Gastrocnemius medialis (tissue), 4 donors: ENCODE measurements around the gene TMEM185B. TPM values are rescaled to one million over a fixed set of nuclear protein-coding genes. Genes with fewer than 3 reads are reported as not detected.

Source experiments
- ATAC-seq, 2 donors: fragments of 150-250 bp; one replicate each; pipeline ENCODE4 v1.9.1; 2016
- DNase-seq, 2 donors: peaks; one replicate each; pipeline ENCODE4 v3.0.0-alpha.2; 2019
- H3K27ac ChIP-seq, 4 donors: fragments of 200-600 bp; sonication (generic); 1 replicate in 1 of 4; 2 replicates in 3 of 4; pipeline ENCODE4 v1.5.1; 2016 to 2018; ENCODE audit warnings: mild to moderate bottlenecking in 2 of 4, moderate library complexity in 1 of 4
- H3K27me3 ChIP-seq, 3 donors: fragments of 200-600 bp; sonication (generic) in 2 of 3; 1 replicate in 1 of 3; 2 replicates in 2 of 3; pipeline versions ENCODE4 v1.5.1 to v1.6.0; 2016 to 2019; ENCODE audit warnings: mild to moderate bottlenecking in 1 of 3, moderate library complexity in 1 of 3
- H3K36me3 ChIP-seq, 2 donors: fragments of 200-600 bp; sonication (generic) in 1 of 2; one replicate each; pipeline ENCODE4 v1.5.1; 2017 to 2018
- H3K4me1 ChIP-seq, 2 donors: fragments of 200-600 bp; sonication (generic) in 1 of 2; one replicate each; pipeline ENCODE4 v1.5.1; 2016 to 2017; ENCODE audit warnings: mild to moderate bottlenecking in 2 of 2
- H3K4me3 ChIP-seq, 4 donors: fragments of 200-600 bp; sonication (generic) in 3 of 4; 1 replicate in 1 of 4; 2 replicates in 3 of 4; pipeline ENCODE4 v1.5.1; 2016 to 2019; ENCODE audit warnings: mild to moderate bottlenecking in 2 of 4
- H3K9me3 ChIP-seq, 3 donors: fragments of 200-600 bp; sonication (generic) in 2 of 3; 1 replicate in 1 of 3; 2 replicates in 2 of 3; pipeline ENCODE4 v1.5.1; 2016 to 2019
- CTCF ChIP-seq, 5 experiments: fragments of 450-650 bp in 3 of 5; fragments of 200-600 bp in 2 of 5; sonication (generic) in 2 of 5; IDR thresholded peaks in 4 of 5; conservative IDR thresholded peaks in 1 of 5; 1 replicate in 4 of 5; 2 replicates in 1 of 5; pipeline ENCODE4 v1.5.1; 2016 to 2019; ENCODE audit warnings: antibody characterized with exemption in 5 of 5, mild to moderate bottlenecking in 3 of 5, moderate library complexity in 3 of 5
- POLR2A ChIP-seq, 2 donors: fragments of 450-650 bp; IDR thresholded peaks; one replicate each; pipeline ENCODE4 v1.6.1; 2017; ENCODE audit warnings: antibody characterized with exemption in 2 of 2, mild to moderate bottlenecking in 2 of 2, moderate library complexity in 2 of 2
- in situ Hi-C, 4 donors: fragments of 200-750 bp; cut with MboI; loops; one replicate each; pipeline versions ENCODE4 v1.15.0 to v1.8.0; 2017; ENCODE audit warnings: low sequenced_read_pairs in 4 of 4
- intact Hi-C: fragments of 100-400 bp; cut with DNase I; formaldehyde crosslinking; loops from one replicate; pipeline ENCODE4 v1.15.1; 2023; ENCODE audit warnings: low total_unique reads
- total RNA-seq, 4 donors: library from RNA; depleted of rRNA; stranded (reverse); fragments of >200 nt; gene quantifications; one replicate each; pipeline versions ENCODE4 v1.1.0 to v1.2.3, GENCODE V29; 2016

TMEM185B gene
- total RNA-seq, 4 donors from 2014 or later = 10.8 to 23.5 (median 15.4) TPM

- intact Hi-C loops (no loop called here), in situ Hi-C loops (no loop called here)
- no peaks in the 10 kb centered on the region for H3K9me3 ChIP-seq
- no peak overlapping the region for H3K27ac ChIP-seq
- TF ChIP-seq POLR2A (IDR thresholded peaks at IDR 0.05) = no peak
- TF ChIP-seq CTCF (IDR thresholded peaks at IDR 0.05 in 4 of 5, conservative IDR thresholded peaks at IDR 0.05 in 1 of 5) = no peak
- DNase-seq (no peak), ATAC-seq (peak in 1 of 2 donors; percentile 9)
- H3K4me3 ChIP-seq = no peak overlapping the region
- H3K27me3 ChIP-seq = no peaks in the 10 kb centered on the region
- H3K4me1 ChIP-seq = peaks cover 7 to 24% of the 10 kb centered on the region in 2 donors
- H3K36me3 ChIP-seq = no peaks in the 10 kb centered on the region
These were observed 21.7 kb upstream of the TMEM185B start for GRCh38 chr2:120244656-120245519.

- peaks cover 7 to 24% of the 10 kb centered on the region in 2 donors for H3K4me1 ChIP-seq
- DNase-seq (no peak), ATAC-seq (no peak)
- in situ Hi-C loops (no loop called here), intact Hi-C loops (no loop called here)
- no peak overlapping the region for H3K4me3 ChIP-seq
- TF ChIP-seq CTCF (IDR thresholded peaks at IDR 0.05 in 4 of 5, conservative IDR thresholded peaks at IDR 0.05 in 1 of 5) (no peak), POLR2A (IDR thresholded peaks at IDR 0.05) (no peak)
- no peaks in the 10 kb centered on the region for H3K27me3 ChIP-seq
- no peaks in the 10 kb centered on the region for H3K36me3 ChIP-seq
- no peaks in the 10 kb centered on the region for H3K9me3 ChIP-seq
- H3K27ac ChIP-seq = no peak overlapping the region
These were observed 20.8 kb upstream of the TMEM185B start for GRCh38 chr2:120243875-120244553.

- Histone ChIP-seq H3K4me3 (no peak overlapping the region), H3K9me3 (no peaks in the 10 kb centered on the region), H3K4me1 (peaks cover 7 to 24% of the 10 kb centered on the region in 2 donors), H3K27ac (no peak overlapping the region), H3K27me3 (no peaks in the 10 kb centered on the region), H3K36me3 (no peaks in the 10 kb centered on the region)
- in situ Hi-C loops (no loop called here), intact Hi-C loops (no loop called here)
- TF ChIP-seq POLR2A (IDR thresholded peaks at IDR 0.05) (no peak), CTCF (IDR thresholded peaks at IDR 0.05 in 4 of 5, conservative IDR thresholded peaks at IDR 0.05 in 1 of 5) (no peak)
- DNase-seq (no peak), ATAC-seq (no peak)
These were observed 20.0 kb upstream of the TMEM185B start for GRCh38 chr2:120243211-120243610.

GRCh38 chr2:120241684-120242083 is 18.5 kb upstream of the TMEM185B start:
- no peak for ATAC-seq
- Histone ChIP-seq H3K9me3 (no peaks in the 10 kb centered on the region), H3K27ac (no peak overlapping the region), H3K27me3 (no peaks in the 10 kb centered on the region), H3K4me1 (peaks cover 7 to 15% of the 10 kb centered on the region in 2 donors), H3K36me3 (no peaks in the 10 kb centered on the region), H3K4me3 (no peak overlapping the region)
- intact Hi-C loops (no loop called here), in situ Hi-C loops (no loop called here)
- DNase-seq = no peak
- no peak for TF ChIP-seq CTCF (IDR thresholded peaks at IDR 0.05 in 4 of 5, conservative IDR thresholded peaks at IDR 0.05 in 1 of 5)
